Spleen (tissue), 11 donors: ENCODE measurements around the gene OR52E2. TPM values are rescaled to one million over a fixed set of nuclear protein-coding genes. Genes with fewer than 3 reads are reported as not detected.

Experiments used
- DNase-seq: peaks from one replicate; pipeline ENCODE4 v3.0.0-alpha.2; 2020
- H3K27ac ChIP-seq, 8 donors: fragments of 200-600 bp; sonication (generic) in 7 of 8; 1 replicate in 4 of 8; 2 replicates in 4 of 8; pipeline versions ENCODE4 v1.5.0 to v1.8.0; 2016 to 2021; ENCODE audit warnings: inconsistent platforms in 4 of 8, mild to moderate bottlenecking in 4 of 8, moderate library complexity in 1 of 8
- H3K27me3 ChIP-seq, 7 donors: fragments of 200-600 bp; sonication (generic) in 6 of 7; replicated peaks in 1 of 7; 1 replicate in 4 of 7; 2 replicates in 3 of 7; pipeline versions ENCODE4 v1.5.0 to v1.8.0; 2016 to 2021; ENCODE audit warnings: inconsistent platforms in 3 of 7, mild to moderate bottlenecking in 1 of 7
- H3K36me3 ChIP-seq, 6 donors: fragments of 200-600 bp; sonication (generic) in 5 of 6; 1 replicate in 4 of 6; 2 replicates in 2 of 6; pipeline versions ENCODE4 v1.5.0 to v1.8.0; 2016 to 2021; ENCODE audit warnings: inconsistent platforms in 2 of 6
- H3K4me1 ChIP-seq, 6 donors: fragments of 200-600 bp; sonication (generic) in 5 of 6; 1 replicate in 3 of 6; 2 replicates in 3 of 6; pipeline versions ENCODE4 v1.5.0 to v1.8.0; 2016 to 2021; ENCODE audit warnings: inconsistent platforms in 3 of 6
- H3K4me3 ChIP-seq, 8 donors: fragments of 200-600 bp; sonication (generic) in 7 of 8; 1 replicate in 4 of 8; 2 replicates in 4 of 8; pipeline versions ENCODE4 v1.5.0 to v1.8.0; 2016 to 2021; ENCODE audit warnings: inconsistent platforms in 4 of 8, mild to moderate bottlenecking in 4 of 8, moderate library complexity in 2 of 8
- H3K9me3 ChIP-seq, 8 donors: fragments of 200-600 bp; sonication (generic) in 7 of 8; 1 replicate in 4 of 8; 2 replicates in 4 of 8; pipeline versions ENCODE4 v1.5.0 to v1.8.0; 2016 to 2021; ENCODE audit warnings: inconsistent platforms in 4 of 8
- POLR2A ChIP-seq, 3 donors: fragments of 450-650 bp; IDR thresholded peaks; one replicate each; pipeline ENCODE4 v1.5.1; 2017; ENCODE audit warnings: antibody characterized with exemption in 3 of 3, mild to moderate bottlenecking in 1 of 3
- POLR2AphosphoS5 ChIP-seq, 3 donors: sonication (generic); formaldehyde crosslinking; IDR thresholded peaks; one replicate each; pipeline ENCODE4 v1.5.1; 2017; ENCODE audit warnings: antibody characterized with exemption in 3 of 3
- WGBS, 5 donors: extraction: QIAGEN DNeasy Blood & Tissue Kit in 3 of 5; methylation state at CpG; one replicate each; pipeline versions ENCODE4 v1.1.5 to v1.1.7; 2013 to 2018; 5-methylcytosine and 5-hydroxymethylcytosine counted together
- intact Hi-C: fragments of 100-400 bp; cut with DNase I; formaldehyde crosslinking; loops from one replicate; pipeline ENCODE4 v1.15.0; 2023; ENCODE audit warnings: low total_unique reads
- polyA plus RNA-seq, 3 donors: library from polyadenylated mRNA; stranded (reverse); fragments of 200-250 nt; gene quantifications; one replicate each; pipeline ENCODE4 v1.2.1, GENCODE V29; 2013
- total RNA-seq, 7 donors: library from RNA; depleted of rRNA in 3 of 7; stranded (reverse); fragments of >200 nt in 3 of 7; fragmentation: NEBNext Ultra II Directional in 4 of 7; extraction: Animal tissue kit (Norgen Biotek cat#: 25700) in 4 of 7; gene quantifications; one replicate each; pipeline versions ENCODE4 v1.1.0 to v1.2.1, GENCODE V29; 2016 to 2021
- TF ChIP-seq, protein P1 (sequence below), 11 experiments: fragments of 200-600 bp in 7 of 11; fragments of 450-650 bp in 4 of 11; sonication (generic) in 4 of 11; IDR thresholded peaks in 8 of 11; conservative IDR thresholded peaks in 3 of 11; 1 replicate in 7 of 11; 2 replicates in 4 of 11; pipeline versions ENCODE4 v1.4.0 to v1.8.0; 2016 to 2021; ENCODE audit warnings: antibody characterized with exemption in 11 of 11, inconsistent platforms in 4 of 11, mild to moderate bottlenecking in 1 of 11
- donor health status: healthy with polysubstance abuse.
- donor health status: DM: no; HTN: no; CAD: no; lungs with moderate emphysema.
- donor health status: DM: no; HTN: no; CAD: no.
- donor health status: Bipolar disorder and iron deficiency.
- donor health status: healthy.
- donor health status: DM: no; HTN: no; CAD: no.
- donor health status: DM: yes; HTN: yes; CAD: no.

OR52E2 gene
- total and polyA plus RNA-seq, 10 donors, result not detected

DNA sequence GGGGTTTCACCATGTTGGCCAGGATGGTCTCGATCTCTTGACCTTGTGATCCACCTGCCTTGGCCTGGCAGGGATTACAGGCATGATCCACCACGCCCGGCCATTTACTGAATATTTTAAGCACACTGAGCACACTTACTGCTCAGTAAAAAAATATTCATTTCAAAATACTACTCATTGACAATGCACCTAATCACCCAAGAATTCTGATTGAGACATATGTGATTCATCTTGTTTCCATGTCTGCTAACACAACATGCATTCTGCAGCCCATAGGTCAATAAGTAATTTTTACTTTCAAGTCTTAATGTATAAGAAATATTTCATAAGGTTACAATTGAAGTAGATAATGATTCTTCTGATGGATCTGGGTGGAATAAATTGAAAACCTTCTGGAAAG lies 17.3 kb downstream of the OR52E2 start:
- 47 to 91% (median 79%) methylated on average over 3 of the region's 3 CpGs for WGBS, 5 donors
- H3K27ac ChIP-seq, result no peak overlapping the region
- intact Hi-C loops, result no loop called here

DNA sequence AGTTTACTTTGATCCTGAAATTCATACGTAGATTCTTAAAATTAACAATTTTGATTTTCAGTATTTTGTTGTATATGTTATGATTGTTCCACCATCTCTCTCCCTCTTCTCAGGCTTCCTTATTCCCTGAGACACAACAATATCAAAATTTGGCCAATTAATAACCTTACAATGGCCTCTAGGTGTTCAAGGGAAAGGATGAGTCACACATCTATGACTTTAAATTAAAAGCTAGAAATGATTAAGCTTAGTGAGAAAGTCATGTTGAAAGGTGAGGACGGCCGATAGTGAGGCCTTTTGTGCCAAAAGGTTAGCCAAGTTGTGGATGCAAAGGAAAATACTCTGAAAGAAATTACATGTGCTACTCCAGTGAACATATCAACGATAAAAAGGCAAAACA lies 18.6 kb downstream of the OR52E2 start:
- DNase-seq, result no peak
- no peak overlapping the region for H3K4me3 ChIP-seq
- H3K27ac ChIP-seq, result no peak overlapping the region
- WGBS, 5 donors, result 54 to 87% (median 71%) methylated on average over 4 of the region's 4 CpGs
- intact Hi-C loops, result no loop called here
- TF ChIP-seq POLR2AphosphoS5 (IDR thresholded peaks at IDR 0.05) (no peak), POLR2A (IDR thresholded peaks at IDR 0.05) (no peak)
- TF ChIP-seq, protein P1, sequence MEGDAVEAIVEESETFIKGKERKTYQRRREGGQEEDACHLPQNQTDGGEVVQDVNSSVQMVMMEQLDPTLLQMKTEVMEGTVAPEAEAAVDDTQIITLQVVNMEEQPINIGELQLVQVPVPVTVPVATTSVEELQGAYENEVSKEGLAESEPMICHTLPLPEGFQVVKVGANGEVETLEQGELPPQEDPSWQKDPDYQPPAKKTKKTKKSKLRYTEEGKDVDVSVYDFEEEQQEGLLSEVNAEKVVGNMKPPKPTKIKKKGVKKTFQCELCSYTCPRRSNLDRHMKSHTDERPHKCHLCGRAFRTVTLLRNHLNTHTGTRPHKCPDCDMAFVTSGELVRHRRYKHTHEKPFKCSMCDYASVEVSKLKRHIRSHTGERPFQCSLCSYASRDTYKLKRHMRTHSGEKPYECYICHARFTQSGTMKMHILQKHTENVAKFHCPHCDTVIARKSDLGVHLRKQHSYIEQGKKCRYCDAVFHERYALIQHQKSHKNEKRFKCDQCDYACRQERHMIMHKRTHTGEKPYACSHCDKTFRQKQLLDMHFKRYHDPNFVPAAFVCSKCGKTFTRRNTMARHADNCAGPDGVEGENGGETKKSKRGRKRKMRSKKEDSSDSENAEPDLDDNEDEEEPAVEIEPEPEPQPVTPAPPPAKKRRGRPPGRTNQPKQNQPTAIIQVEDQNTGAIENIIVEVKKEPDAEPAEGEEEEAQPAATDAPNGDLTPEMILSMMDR (IDR thresholded peaks at IDR 0.05 in 8 of 11, conservative IDR thresholded peaks at IDR 0.05 in 3 of 11), result no peak
- H3K36me3 ChIP-seq, result no peaks in the 10 kb centered on the region
- H3K27me3 ChIP-seq, result no peaks in the 10 kb centered on the region
- no peaks in the 10 kb centered on the region for H3K4me1 ChIP-seq
- no peaks in the 10 kb centered on the region for H3K9me3 ChIP-seq

More for the DNA sequence above, 17.3 kb downstream of the OR52E2 start:
- TF ChIP-seq POLR2AphosphoS5 (IDR thresholded peaks at IDR 0.05), result no peak
- TF ChIP-seq, protein P1 (IDR thresholded peaks at IDR 0.05 in 8 of 11, conservative IDR thresholded peaks at IDR 0.05 in 3 of 11), result no peak
- no peak for TF ChIP-seq POLR2A (IDR thresholded peaks at IDR 0.05)
- no peak overlapping the region for H3K4me3 ChIP-seq
- H3K4me1 ChIP-seq, result no peaks in the 10 kb centered on the region
- no peaks in the 10 kb centered on the region for H3K9me3 ChIP-seq
- no peaks in the 10 kb centered on the region for H3K27me3 ChIP-seq
- no peak for DNase-seq
- H3K36me3 ChIP-seq, result no peaks in the 10 kb centered on the region

DNA sequence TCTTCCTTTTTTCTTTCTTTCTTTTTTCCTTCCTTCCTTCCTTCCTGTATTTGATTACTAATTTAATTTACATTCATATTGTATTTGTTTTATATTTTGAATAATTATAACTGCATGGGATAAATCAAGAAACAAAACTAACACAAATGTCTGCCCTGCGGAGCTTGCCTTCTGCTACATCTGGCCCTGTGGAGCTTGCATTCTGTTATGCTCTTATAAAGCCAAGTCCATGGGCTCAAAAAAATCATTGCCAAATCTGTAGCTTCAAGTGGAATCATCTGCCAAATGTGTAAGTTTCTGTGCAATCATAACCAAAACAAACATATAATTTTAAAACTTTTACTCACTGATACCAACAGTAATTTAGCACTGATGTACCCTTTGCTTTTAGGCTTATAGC lies 21.1 kb downstream of the OR52E2 start:
- Histone ChIP-seq H3K4me1 (no peaks in the 10 kb centered on the region), H3K27me3 (no peaks in the 10 kb centered on the region), H3K27ac (no peak overlapping the region), H3K9me3 (no peaks in the 10 kb centered on the region), H3K4me3 (no peak overlapping the region), H3K36me3 (no peaks in the 10 kb centered on the region)
- DNase-seq, result no peak
- 94 to 97% (median 95%) methylated on average over 1 of the region's 1 CpG for WGBS, 5 donors
- TF ChIP-seq, protein P1 (IDR thresholded peaks at IDR 0.05 in 8 of 11, conservative IDR thresholded peaks at IDR 0.05 in 3 of 11), result no peak
- TF ChIP-seq POLR2AphosphoS5 (IDR thresholded peaks at IDR 0.05) (no peak), POLR2A (IDR thresholded peaks at IDR 0.05) (no peak)
- intact Hi-C loops, result no loop called here

DNA sequence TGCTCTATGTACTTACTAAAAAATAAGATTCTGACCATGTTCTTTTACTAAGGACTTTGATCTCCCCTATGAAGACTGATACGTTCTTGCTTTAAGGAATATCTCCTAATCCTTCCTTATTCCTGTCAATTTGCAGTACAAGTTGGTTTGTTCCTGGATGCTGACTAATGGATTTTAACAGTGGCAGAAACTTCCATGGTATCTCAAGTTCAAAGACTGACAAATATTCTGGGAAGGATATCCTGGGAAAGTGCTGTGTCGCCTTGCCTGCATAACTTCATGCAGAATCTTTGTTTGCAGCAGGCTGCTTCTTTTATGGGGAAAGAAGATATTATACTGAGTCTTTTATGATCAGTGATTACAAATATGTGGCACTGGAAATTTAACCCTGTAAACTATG lies 21.5 kb downstream of the OR52E2 start:
- 42 to 83% (median 60%) methylated on average over 2 of the region's 2 CpGs for WGBS, 5 donors
- intact Hi-C loops, result no loop called here

More for the DNA sequence above, 21.5 kb downstream of the OR52E2 start:
- Histone ChIP-seq H3K9me3 (no peaks in the 10 kb centered on the region), H3K36me3 (no peaks in the 10 kb centered on the region), H3K27ac (no peak overlapping the region), H3K4me1 (no peaks in the 10 kb centered on the region), H3K27me3 (no peaks in the 10 kb centered on the region), H3K4me3 (no peak overlapping the region)
- no peak for DNase-seq
- TF ChIP-seq, protein P1 (IDR thresholded peaks at IDR 0.05 in 8 of 11, conservative IDR thresholded peaks at IDR 0.05 in 3 of 11), result no peak
- no peak for TF ChIP-seq POLR2A (IDR thresholded peaks at IDR 0.05)
